ENCODE results near the gene TSPAN18. TPM values are rescaled to one million over a fixed set of nuclear protein-coding genes. Genes with fewer than 3 reads are reported as not detected.

The TSPAN18 gene
- total RNA-seq, 1 donor = 5.8 TPM

DNA sequence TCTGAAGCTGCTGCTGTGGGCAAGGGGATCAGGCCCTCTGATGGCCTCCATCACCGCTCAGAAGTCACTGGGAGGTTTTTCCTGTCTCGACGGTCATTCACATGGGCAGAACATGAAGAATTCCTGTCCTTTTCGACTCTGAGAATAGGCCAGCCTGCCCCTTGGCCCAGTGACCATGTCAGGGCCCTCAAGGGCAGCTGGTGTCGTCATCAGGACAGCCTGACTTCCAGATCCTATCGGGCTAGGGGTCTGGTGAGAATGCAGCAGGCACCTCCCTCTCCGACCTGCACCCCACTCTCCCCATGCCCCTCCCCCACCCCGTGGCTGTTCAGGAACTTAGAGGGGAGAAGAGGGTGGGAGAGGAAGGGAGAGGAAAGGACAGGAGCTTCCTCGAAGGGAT lies 220.4 kb downstream of the TSPAN18 start:
- TF ChIP-seq, protein P1, sequence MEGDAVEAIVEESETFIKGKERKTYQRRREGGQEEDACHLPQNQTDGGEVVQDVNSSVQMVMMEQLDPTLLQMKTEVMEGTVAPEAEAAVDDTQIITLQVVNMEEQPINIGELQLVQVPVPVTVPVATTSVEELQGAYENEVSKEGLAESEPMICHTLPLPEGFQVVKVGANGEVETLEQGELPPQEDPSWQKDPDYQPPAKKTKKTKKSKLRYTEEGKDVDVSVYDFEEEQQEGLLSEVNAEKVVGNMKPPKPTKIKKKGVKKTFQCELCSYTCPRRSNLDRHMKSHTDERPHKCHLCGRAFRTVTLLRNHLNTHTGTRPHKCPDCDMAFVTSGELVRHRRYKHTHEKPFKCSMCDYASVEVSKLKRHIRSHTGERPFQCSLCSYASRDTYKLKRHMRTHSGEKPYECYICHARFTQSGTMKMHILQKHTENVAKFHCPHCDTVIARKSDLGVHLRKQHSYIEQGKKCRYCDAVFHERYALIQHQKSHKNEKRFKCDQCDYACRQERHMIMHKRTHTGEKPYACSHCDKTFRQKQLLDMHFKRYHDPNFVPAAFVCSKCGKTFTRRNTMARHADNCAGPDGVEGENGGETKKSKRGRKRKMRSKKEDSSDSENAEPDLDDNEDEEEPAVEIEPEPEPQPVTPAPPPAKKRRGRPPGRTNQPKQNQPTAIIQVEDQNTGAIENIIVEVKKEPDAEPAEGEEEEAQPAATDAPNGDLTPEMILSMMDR (IDR thresholded peaks at IDR 0.05; ENCODE audit: extremely low read depth, low read depth, low read length) = no peak
- no peaks in the 10 kb centered on the region for H3K4me1 ChIP-seq (ENCODE audit: insufficient read depth, low read length)
- no peaks in the 10 kb centered on the region for H3K79me2 ChIP-seq (ENCODE audit: insufficient read depth, low read length)
- no peak overlapping the region for H2AFZ ChIP-seq (ENCODE audit: low read length)
- no peak for DNase-seq (ENCODE audit: insufficient read length, low spot score, missing footprints)
- no peaks in the 10 kb centered on the region for H3K9me3 ChIP-seq (ENCODE audit: low read depth, low read length)
- peaks cover 24% of the 10 kb centered on the region for H3K27me3 ChIP-seq (ENCODE audit: insufficient read depth, low read length)
- no peak overlapping the region for H3K27ac ChIP-seq (ENCODE audit: low read depth, low read length)
- H3K36me3 ChIP-seq (ENCODE audit: insufficient read depth, low read length) = no peaks in the 10 kb centered on the region
- H3K4me2 ChIP-seq (ENCODE audit: insufficient read depth, low read length) = no peak overlapping the region
- H3K4me3 ChIP-seq (ENCODE audit: insufficient read depth, low read length) = no peak overlapping the region
- peaks cover 27% of the 10 kb centered on the region for H4K20me1 ChIP-seq (ENCODE audit: insufficient read depth, low read length)

DNA sequence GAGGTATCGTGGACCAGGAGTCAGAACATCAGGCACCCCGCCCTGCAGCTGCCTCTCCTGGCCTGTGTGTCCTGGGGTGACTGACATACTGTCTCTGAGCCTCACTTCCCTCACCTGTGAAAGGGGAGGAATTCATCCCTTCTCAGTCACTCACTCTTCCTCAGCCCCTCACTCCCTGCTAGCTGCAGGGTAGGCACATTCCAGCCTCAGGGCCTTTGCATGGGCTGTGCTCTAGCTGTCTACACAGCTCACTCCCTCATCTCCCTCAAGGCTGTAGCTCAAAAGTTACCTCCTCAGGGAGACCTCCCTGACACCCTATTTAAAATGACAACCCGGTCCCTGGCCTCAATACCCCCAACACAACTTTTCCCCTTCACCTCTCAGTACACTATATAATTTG lies 221.4 kb downstream of the TSPAN18 start:
- TF ChIP-seq, protein P1 (IDR thresholded peaks at IDR 0.05; ENCODE audit: extremely low read depth, low read depth, low read length) = no peak
- no peak overlapping the region for H3K4me3 ChIP-seq (ENCODE audit: insufficient read depth, low read length)

GRCh38 chr11:44949160-44950030 lies 222.6 kb downstream of the TSPAN18 start:
- H3K27ac ChIP-seq (ENCODE audit: low read depth, low read length) = no peak overlapping the region
- H3K4me3 ChIP-seq (ENCODE audit: insufficient read depth, low read length) = peak overlapping the region; percentile 75
- DNase-seq (ENCODE audit: insufficient read length, low spot score, missing footprints) = no peak
- no peaks in the 10 kb centered on the region for H3K36me3 ChIP-seq (ENCODE audit: insufficient read depth, low read length)
- no peaks in the 10 kb centered on the region for H3K79me2 ChIP-seq (ENCODE audit: insufficient read depth, low read length)
- peaks cover 27% of the 10 kb centered on the region for H4K20me1 ChIP-seq (ENCODE audit: insufficient read depth, low read length)
- H3K4me1 ChIP-seq (ENCODE audit: insufficient read depth, low read length) = no peaks in the 10 kb centered on the region
- H3K9me3 ChIP-seq (ENCODE audit: low read depth, low read length) = no peaks in the 10 kb centered on the region
- H3K27me3 ChIP-seq (ENCODE audit: insufficient read depth, low read length) = peaks cover 13% of the 10 kb centered on the region
- no peak overlapping the region for H2AFZ ChIP-seq (ENCODE audit: low read length)
- TF ChIP-seq, protein P1 (IDR thresholded peaks at IDR 0.05; ENCODE audit: extremely low read depth, low read depth, low read length) = peak; percentile 47
- H3K4me2 ChIP-seq (ENCODE audit: insufficient read depth, low read length) = peak overlapping the region; percentile 79

More for the DNA sequence above, 221.4 kb downstream of the TSPAN18 start:
- DNase-seq (ENCODE audit: insufficient read length, low spot score, missing footprints) = no peak
- Histone ChIP-seq H3K79me2 (ENCODE audit: insufficient read depth, low read length) (no peaks in the 10 kb centered on the region), H3K4me1 (ENCODE audit: insufficient read depth, low read length) (no peaks in the 10 kb centered on the region), H3K4me2 (ENCODE audit: insufficient read depth, low read length) (no peak overlapping the region), H3K27ac (ENCODE audit: low read depth, low read length) (no peak overlapping the region), H2AFZ (ENCODE audit: low read length) (no peak overlapping the region), H3K9me3 (ENCODE audit: low read depth, low read length) (no peaks in the 10 kb centered on the region), H3K27me3 (ENCODE audit: insufficient read depth, low read length) (peaks cover 19% of the 10 kb centered on the region), H3K36me3 (ENCODE audit: insufficient read depth, low read length) (no peaks in the 10 kb centered on the region), H4K20me1 (ENCODE audit: insufficient read depth, low read length) (peaks cover 27% of the 10 kb centered on the region)

GRCh38 chr11:44950031-44950624 lies 223.4 kb downstream of the TSPAN18 start:
- H3K4me2 ChIP-seq (ENCODE audit: insufficient read depth, low read length) = peak overlapping the region; percentile 79
- H3K27me3 ChIP-seq (ENCODE audit: insufficient read depth, low read length) = peaks cover 13% of the 10 kb centered on the region
- TF ChIP-seq, protein P1 (IDR thresholded peaks at IDR 0.05; ENCODE audit: extremely low read depth, low read depth, low read length) = no peak
- peaks cover 24% of the 10 kb centered on the region for H4K20me1 ChIP-seq (ENCODE audit: insufficient read depth, low read length)
- peak overlapping the region; percentile 75 for H3K4me3 ChIP-seq (ENCODE audit: insufficient read depth, low read length)
- H3K9me3 ChIP-seq (ENCODE audit: low read depth, low read length) = no peaks in the 10 kb centered on the region
- peaks cover 5% of the 10 kb centered on the region for H3K4me1 ChIP-seq (ENCODE audit: insufficient read depth, low read length)
- peak; percentile 93 for DNase-seq (ENCODE audit: insufficient read length, low spot score, missing footprints)
- peak overlapping the region; percentile 50 for H2AFZ ChIP-seq (ENCODE audit: low read length)
- H3K27ac ChIP-seq (ENCODE audit: low read depth, low read length) = no peak overlapping the region
- no peaks in the 10 kb centered on the region for H3K36me3 ChIP-seq (ENCODE audit: insufficient read depth, low read length)
- no peaks in the 10 kb centered on the region for H3K79me2 ChIP-seq (ENCODE audit: insufficient read depth, low read length)
